Right atrium auricular region (tissue), 2 donors: ENCODE measurements around the gene KIAA0232. TPM values are rescaled to one million over a fixed set of nuclear protein-coding genes. Genes with fewer than 3 reads are reported as not detected.
A peak's percentile ranks its signal among the peaks of the same experiment; 100 is the strongest.

ENCODE experiments used
- DNase-seq: peaks from one replicate; pipeline ENCODE4 v3.0.0-alpha.2; 2019; ENCODE audit warnings: low spot score
- H3K27ac ChIP-seq, 2 donors: fragments of 200-600 bp; sonication (generic); 1 replicate in 1 of 2; 2 replicates in 1 of 2; pipeline ENCODE4 v1.5.1; 2016 to 2019
- H3K27me3 ChIP-seq, 2 donors: fragments of 200-600 bp; sonication (generic); one replicate each; pipeline versions ENCODE4 v1.5.1 to v1.6.0; 2017 to 2019
- H3K36me3 ChIP-seq: fragments of 200-600 bp; sonication (generic); one replicate; pipeline ENCODE4 v1.5.1; 2016
- H3K4me1 ChIP-seq, 2 donors: fragments of 200-600 bp; sonication (generic); one replicate each; pipeline versions ENCODE4 v1.5.1 to v1.6.0; 2017 to 2019
- H3K4me3 ChIP-seq, 2 donors: fragments of 200-600 bp; sonication (generic); 1 replicate in 1 of 2; 2 replicates in 1 of 2; pipeline ENCODE4 v1.5.1; 2017 to 2019; ENCODE audit warnings: mild to moderate bottlenecking in 1 of 2, moderate library complexity in 1 of 2
- H3K9me3 ChIP-seq, 2 donors: fragments of 200-600 bp; sonication (generic); one replicate each; pipeline ENCODE4 v1.5.1; 2019
- total RNA-seq, 2 donors: library from RNA; depleted of rRNA; stranded (reverse); fragments of >200 nt; gene quantifications; one replicate each; pipeline ENCODE4 v1.1.0, GENCODE V29; 2016
- TF ChIP-seq, protein P1 (sequence below), 2 donors: fragments of 200-600 bp; sonication (generic); IDR thresholded peaks; one replicate each; pipeline ENCODE4 v1.5.1; 2019; ENCODE audit warnings: antibody characterized with exemption in 2 of 2

The KIAA0232 gene
- total RNA-seq, 2 donors from 2014 or later = 47.5 to 69.4 TPM

DNA sequence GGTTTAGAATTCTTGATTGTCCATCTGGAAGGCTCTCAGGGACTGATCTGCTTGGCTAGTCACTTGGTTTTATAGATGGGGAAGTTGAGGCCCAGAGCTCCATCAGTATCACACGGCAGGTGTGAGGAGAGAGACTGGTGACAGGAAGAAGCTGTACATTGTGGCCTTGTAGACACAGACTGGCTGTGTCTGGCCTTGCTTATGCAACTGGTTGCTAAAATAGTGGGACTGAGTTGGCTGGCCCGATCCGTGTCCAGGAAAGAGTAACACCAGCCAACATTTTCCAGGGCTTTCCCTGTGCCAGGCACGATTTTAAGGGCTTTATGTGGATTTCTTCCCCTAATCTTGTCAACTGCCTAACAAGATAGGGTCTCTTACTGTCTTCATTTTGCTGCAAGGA is 129.9 kb downstream of the KIAA0232 start:
- Histone ChIP-seq H3K9me3 (no peaks in the 10 kb centered on the region), H3K27me3 (no peaks in the 10 kb centered on the region), H3K27ac (peak overlapping the region; percentile 48 to 56), H3K36me3 (no peaks in the 10 kb centered on the region), H3K4me1 (peaks cover 0 to 55% of the 10 kb centered on the region in 2 donors), H3K4me3 (no peak overlapping the region)
- DNase-seq = no peak
- TF ChIP-seq, protein P1, sequence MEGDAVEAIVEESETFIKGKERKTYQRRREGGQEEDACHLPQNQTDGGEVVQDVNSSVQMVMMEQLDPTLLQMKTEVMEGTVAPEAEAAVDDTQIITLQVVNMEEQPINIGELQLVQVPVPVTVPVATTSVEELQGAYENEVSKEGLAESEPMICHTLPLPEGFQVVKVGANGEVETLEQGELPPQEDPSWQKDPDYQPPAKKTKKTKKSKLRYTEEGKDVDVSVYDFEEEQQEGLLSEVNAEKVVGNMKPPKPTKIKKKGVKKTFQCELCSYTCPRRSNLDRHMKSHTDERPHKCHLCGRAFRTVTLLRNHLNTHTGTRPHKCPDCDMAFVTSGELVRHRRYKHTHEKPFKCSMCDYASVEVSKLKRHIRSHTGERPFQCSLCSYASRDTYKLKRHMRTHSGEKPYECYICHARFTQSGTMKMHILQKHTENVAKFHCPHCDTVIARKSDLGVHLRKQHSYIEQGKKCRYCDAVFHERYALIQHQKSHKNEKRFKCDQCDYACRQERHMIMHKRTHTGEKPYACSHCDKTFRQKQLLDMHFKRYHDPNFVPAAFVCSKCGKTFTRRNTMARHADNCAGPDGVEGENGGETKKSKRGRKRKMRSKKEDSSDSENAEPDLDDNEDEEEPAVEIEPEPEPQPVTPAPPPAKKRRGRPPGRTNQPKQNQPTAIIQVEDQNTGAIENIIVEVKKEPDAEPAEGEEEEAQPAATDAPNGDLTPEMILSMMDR (IDR thresholded peaks at IDR 0.05) = no peak

DNA sequence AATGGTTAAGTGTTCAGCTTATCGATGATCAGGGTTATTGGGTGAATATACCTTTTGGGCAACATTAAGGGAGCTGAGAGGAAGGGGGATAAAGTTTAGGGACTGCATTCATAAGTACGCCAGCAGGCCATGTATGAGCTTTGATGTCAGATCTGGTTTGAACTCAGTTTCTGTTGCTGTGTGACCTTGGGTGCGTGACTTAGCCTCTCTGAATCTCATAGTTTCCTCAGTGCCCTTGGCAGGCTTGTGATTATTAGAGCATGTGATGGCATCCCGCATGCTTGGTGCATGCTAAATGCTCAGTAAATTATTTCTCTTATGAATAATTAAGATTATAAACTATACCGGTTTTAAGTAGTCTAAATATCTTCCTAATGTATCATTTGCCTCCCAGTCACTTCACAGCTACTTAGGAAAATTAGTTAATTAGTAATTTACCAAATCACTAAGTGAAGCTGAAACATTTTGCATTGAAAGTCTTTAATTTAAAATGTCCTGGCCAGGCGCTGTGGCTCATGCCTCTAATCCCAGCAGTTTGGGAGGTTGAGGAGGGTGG is 130.9 kb downstream of the KIAA0232 start:
- H3K9me3 ChIP-seq = no peaks in the 10 kb centered on the region
- peaks cover 0 to 54% of the 10 kb centered on the region in 2 donors for H3K4me1 ChIP-seq
- no peaks in the 10 kb centered on the region for H3K36me3 ChIP-seq
- TF ChIP-seq, protein P1 (IDR thresholded peaks at IDR 0.05) = no peak
- no peaks in the 10 kb centered on the region for H3K27me3 ChIP-seq
- H3K4me3 ChIP-seq = no peak overlapping the region
- no peak overlapping the region for H3K27ac ChIP-seq
- no peak for DNase-seq

DNA sequence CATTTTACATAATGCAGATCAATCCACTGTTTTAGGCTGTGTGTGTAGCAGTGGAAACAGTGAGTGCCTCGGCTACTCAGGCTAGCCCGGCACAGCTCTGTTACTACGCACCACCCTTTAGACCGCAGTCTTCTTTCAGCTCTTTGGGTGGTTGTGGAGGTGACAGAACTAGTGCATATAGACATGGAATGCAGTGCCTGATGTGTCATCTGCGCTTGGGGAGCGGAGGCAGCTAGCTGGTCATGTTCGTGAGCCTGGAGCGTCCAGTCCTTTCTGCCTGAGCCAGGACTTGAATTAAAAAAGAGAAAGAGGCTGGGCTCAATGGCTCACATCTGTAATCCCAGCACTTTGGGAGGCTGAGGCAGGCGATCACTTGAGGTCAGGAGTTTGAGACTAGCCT is 131.9 kb downstream of the KIAA0232 start:
- peaks cover 0 to 48% of the 10 kb centered on the region in 2 donors for H3K4me1 ChIP-seq
- H3K4me3 ChIP-seq = no peak overlapping the region
- DNase-seq = no peak
- H3K9me3 ChIP-seq = no peaks in the 10 kb centered on the region
- no peaks in the 10 kb centered on the region for H3K36me3 ChIP-seq
- no peaks in the 10 kb centered on the region for H3K27me3 ChIP-seq
- no peak overlapping the region for H3K27ac ChIP-seq
- TF ChIP-seq, protein P1 (IDR thresholded peaks at IDR 0.05) = no peak

DNA sequence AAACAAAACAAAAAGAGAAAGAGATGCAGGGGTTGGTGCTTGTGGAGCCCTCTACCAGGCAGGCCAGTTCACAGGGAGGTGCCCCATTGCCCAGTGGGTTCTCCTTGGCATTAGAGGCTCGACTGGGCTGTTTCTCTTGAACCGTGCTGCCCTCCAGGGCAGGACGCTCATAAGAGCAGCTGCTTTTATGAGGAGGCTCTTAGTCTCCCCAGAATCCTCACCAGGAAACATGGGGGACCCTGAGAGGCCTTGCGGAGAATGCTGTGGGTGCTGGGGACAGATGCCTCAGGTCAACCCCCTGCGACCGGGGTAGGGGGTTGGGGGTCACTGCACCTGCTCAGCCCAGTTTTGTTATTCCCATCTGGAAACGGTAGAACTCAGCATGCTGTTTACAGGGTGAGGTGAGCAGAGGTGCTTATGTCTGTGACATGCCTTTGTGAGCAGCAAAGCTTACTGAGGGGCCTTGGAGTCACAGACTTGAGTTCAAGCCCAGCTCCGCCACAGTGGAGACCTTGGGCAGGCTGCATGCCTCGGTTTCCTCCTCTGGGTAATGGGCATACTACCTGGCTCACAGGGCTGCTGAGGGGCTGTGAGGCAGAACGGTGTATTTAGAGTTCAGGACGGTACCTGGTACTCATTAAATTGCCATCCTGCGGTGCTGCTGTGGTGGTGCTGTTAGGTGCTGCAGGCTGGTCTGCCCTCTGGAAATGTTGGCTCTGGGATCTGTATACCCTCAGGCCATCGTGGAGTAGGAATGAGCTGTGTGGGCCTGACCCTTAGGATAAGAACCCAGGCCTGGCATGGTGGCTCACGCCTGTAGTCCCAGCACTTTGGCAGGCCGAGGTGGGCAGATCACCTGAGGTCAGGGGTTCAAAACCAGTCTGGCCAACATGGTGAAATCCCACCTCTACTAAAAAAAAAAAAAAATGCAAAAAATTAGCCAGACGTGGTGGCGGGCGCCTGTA is 132.8 kb downstream of the KIAA0232 start:
- Histone ChIP-seq H3K27ac (no peak overlapping the region), H3K4me1 (peaks cover 0 to 45% of the 10 kb centered on the region in 2 donors), H3K4me3 (no peak overlapping the region), H3K27me3 (no peaks in the 10 kb centered on the region), H3K9me3 (no peaks in the 10 kb centered on the region), H3K36me3 (no peaks in the 10 kb centered on the region)
- TF ChIP-seq, protein P1 (IDR thresholded peaks at IDR 0.05) = no peak
- no peak for DNase-seq

DNA sequence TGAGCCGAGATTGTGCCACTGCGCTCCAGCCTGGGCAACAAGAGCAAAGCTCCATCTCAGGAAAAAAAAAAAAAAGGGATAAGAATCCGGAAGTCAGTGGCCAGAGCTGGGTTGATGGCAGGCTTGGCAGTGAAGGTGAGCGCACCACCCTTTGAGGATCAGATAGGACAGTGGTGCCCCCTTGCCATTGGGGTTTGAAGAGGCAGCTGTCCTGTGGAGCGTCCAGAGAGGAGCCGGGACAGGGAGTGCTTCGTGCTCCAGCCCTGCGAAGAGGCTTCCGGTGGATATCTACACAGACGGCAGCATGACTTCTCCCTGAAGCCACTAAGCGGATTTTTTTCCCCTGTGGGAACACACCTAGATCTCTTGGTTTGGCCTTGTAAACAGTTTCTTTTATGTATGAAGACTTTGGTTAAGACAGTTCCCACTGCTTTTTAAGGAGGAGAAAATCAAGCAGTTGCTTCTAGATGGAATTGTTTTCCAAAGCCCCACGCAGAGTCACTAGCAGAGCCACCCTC is 133.6 kb downstream of the KIAA0232 start:
- DNase-seq = no peak
- TF ChIP-seq, protein P1 (IDR thresholded peaks at IDR 0.05) = no peak
- Histone ChIP-seq H3K27me3 (no peaks in the 10 kb centered on the region), H3K9me3 (no peaks in the 10 kb centered on the region), H3K4me3 (no peak overlapping the region), H3K4me1 (peaks cover 0 to 37% of the 10 kb centered on the region in 2 donors), H3K27ac (no peak overlapping the region), H3K36me3 (no peaks in the 10 kb centered on the region)
